ENCODE data around the gene BAIAP3. TPM values are rescaled to one million over a fixed set of nuclear protein-coding genes. Genes with fewer than 3 reads are reported as not detected.

BAIAP3 gene
- total RNA-seq, 4 donors from 2014 or later: 0.59 to 5.5 (median 3.5) TPM

DNA sequence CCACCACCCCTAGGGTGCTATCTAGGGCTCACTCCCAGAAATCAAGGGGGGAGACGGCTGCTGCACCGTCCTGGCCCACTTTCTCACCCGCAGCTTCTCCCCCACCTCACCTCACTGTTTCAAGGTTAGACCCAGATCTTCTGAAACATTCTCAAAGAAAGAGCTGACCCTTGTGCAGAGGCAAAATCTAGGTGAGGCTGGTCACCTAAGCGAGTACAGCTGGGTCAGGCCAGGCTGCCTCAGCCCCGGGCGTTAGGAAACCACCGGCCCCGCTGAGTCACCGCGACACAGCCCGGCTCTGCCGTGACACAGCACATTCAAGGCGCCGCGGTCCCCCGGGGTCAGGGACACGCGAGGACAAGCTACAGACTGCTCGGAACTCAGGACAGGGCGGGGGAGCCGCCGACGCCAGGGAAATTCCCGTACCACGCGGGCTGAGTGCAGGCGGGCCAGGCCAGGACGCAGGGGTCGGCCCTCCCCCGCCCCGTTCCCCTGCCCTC lies 45.4 kb downstream of the BAIAP3 start:
- no peaks in the 10 kb centered on the region for H3K36me3 ChIP-seq
- H3K27ac ChIP-seq: peak overlapping the region in 1 of 2 donors; percentile 48
- peak overlapping the region; percentile 23 to 31 for H3K4me3 ChIP-seq
- intact Hi-C loops (cut with DNase I; ENCODE audit: low total_unique reads): no loop called here
- TF ChIP-seq, protein P1, sequence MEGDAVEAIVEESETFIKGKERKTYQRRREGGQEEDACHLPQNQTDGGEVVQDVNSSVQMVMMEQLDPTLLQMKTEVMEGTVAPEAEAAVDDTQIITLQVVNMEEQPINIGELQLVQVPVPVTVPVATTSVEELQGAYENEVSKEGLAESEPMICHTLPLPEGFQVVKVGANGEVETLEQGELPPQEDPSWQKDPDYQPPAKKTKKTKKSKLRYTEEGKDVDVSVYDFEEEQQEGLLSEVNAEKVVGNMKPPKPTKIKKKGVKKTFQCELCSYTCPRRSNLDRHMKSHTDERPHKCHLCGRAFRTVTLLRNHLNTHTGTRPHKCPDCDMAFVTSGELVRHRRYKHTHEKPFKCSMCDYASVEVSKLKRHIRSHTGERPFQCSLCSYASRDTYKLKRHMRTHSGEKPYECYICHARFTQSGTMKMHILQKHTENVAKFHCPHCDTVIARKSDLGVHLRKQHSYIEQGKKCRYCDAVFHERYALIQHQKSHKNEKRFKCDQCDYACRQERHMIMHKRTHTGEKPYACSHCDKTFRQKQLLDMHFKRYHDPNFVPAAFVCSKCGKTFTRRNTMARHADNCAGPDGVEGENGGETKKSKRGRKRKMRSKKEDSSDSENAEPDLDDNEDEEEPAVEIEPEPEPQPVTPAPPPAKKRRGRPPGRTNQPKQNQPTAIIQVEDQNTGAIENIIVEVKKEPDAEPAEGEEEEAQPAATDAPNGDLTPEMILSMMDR (IDR thresholded peaks at IDR 0.05): no peak
- TF ChIP-seq POLR2A (IDR thresholded peaks at IDR 0.05): no peak
- no peaks in the 10 kb centered on the region for H3K9me3 ChIP-seq
- H3K27me3 ChIP-seq: no peaks in the 10 kb centered on the region
- peaks cover 0 to 10% of the 10 kb centered on the region in 2 donors for H3K4me1 ChIP-seq
- DNase-seq: peak; percentile 58 to 66

DNA sequence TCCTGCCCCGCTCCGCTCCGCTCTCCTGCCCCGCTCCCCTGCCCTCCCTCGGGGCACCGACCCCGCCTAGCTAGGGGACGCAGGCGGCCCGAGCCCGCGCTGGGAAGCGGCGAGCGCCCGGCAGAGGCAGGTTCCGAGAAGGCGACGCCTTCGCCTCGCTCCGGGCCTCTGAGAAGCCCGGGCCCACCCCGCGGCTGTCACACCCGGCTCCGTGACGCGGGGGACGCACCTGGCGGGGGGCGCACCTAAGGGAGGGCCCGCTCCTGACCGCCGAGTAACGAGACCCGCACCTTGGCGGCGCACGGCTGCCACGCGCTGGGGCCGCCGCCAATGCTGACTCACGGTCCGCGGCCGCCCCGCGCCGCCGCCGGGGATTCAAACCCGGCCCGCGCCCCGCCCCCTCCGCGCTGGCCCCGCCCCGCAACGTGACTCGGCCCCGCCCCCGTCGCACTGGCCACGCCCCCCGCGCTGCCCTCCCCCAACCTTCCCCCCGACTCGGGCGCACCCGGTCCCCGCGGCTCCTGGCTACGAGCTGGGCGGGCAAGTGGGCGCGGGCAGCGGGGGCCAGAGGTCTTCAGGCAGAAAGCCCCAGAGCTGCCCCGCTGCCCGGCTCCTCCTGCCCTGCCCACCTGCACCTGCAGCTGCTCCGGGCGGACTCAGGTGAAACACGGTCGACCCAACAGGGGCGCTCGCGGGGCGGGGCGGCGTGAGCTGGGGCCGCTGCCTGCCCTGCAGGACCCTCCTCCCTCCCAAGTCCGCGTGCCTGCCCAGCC lies 46.0 kb downstream of the BAIAP3 start:
- TF ChIP-seq POLR2A (IDR thresholded peaks at IDR 0.05): no peak
- TF ChIP-seq, protein P1 (IDR thresholded peaks at IDR 0.05): no peak
- Histone ChIP-seq H3K36me3 (no peaks in the 10 kb centered on the region), H3K27me3 (no peaks in the 10 kb centered on the region), H3K4me3 (peak overlapping the region; percentile 23 to 31), H3K27ac (peak overlapping the region in 1 of 2 donors; percentile 48), H3K9me3 (no peaks in the 10 kb centered on the region), H3K4me1 (peaks cover 0 to 10% of the 10 kb centered on the region in 2 donors)
- intact Hi-C loops (cut with DNase I; ENCODE audit: low total_unique reads): no loop called here
- DNase-seq: peak in 1 of 2 donors; percentile 56

GRCh38 chr16:1380195-1380594 lies 46.8 kb downstream of the BAIAP3 start:
- no peak for DNase-seq
- H3K27ac ChIP-seq: no peak overlapping the region
- intact Hi-C loops (cut with DNase I; ENCODE audit: low total_unique reads): no loop called here
- no peaks in the 10 kb centered on the region for H3K9me3 ChIP-seq
- no peak for TF ChIP-seq POLR2A (IDR thresholded peaks at IDR 0.05)
- TF ChIP-seq, protein P1 (IDR thresholded peaks at IDR 0.05): no peak
- no peaks in the 10 kb centered on the region for H3K27me3 ChIP-seq
- no peaks in the 10 kb centered on the region for H3K36me3 ChIP-seq
- H3K4me3 ChIP-seq: no peak overlapping the region
- peaks cover 0 to 10% of the 10 kb centered on the region in 2 donors for H3K4me1 ChIP-seq

- intact Hi-C loops (cut with DNase I; ENCODE audit: low total_unique reads): no loop called here
- Histone ChIP-seq H3K4me3 (no peak overlapping the region), H3K4me1 (peaks cover 0 to 10% of the 10 kb centered on the region in 2 donors), H3K36me3 (no peaks in the 10 kb centered on the region), H3K27me3 (no peaks in the 10 kb centered on the region), H3K27ac (no peak overlapping the region), H3K9me3 (no peaks in the 10 kb centered on the region)
- TF ChIP-seq, protein P1 (IDR thresholded peaks at IDR 0.05): no peak
- TF ChIP-seq POLR2A (IDR thresholded peaks at IDR 0.05): no peak
- DNase-seq: no peak
Measured at GRCh38 chr16:1381612-1382406, 48.4 kb downstream of the BAIAP3 start.

GRCh38 chr16:1383556-1383955 lies 50.1 kb downstream of the BAIAP3 start:
- no peaks in the 10 kb centered on the region for H3K9me3 ChIP-seq
- TF ChIP-seq POLR2A (IDR thresholded peaks at IDR 0.05): no peak
- TF ChIP-seq, protein P1 (IDR thresholded peaks at IDR 0.05): no peak
- no peak overlapping the region for H3K4me3 ChIP-seq
- DNase-seq: no peak
- no peaks in the 10 kb centered on the region for H3K27me3 ChIP-seq
- peaks cover 0 to 9% of the 10 kb centered on the region in 2 donors for H3K4me1 ChIP-seq
- intact Hi-C loops (cut with DNase I; ENCODE audit: low total_unique reads): no loop called here
- no peaks in the 10 kb centered on the region for H3K36me3 ChIP-seq
- H3K27ac ChIP-seq: no peak overlapping the region
